Occipital lobe (tissue), 2 donors: ENCODE data around the gene PIK3CB. TPM values are rescaled to one million over a fixed set of nuclear protein-coding genes. Genes with fewer than 3 reads are reported as not detected.

Experiments used
- DNase-seq: peaks from one replicate; lab custom pipeline; 2025; lab: John Stamatoyannopoulos, UW
- total RNA-seq: library from RNA; depleted of rRNA; stranded (reverse); fragments of >200 nt; gene quantifications from one replicate; pipeline ENCODE4 v1.2.3, GENCODE V29; 2014

The PIK3CB gene
- total RNA-seq = 39.3 TPM

- DNase-seq = peak; percentile 86
These were observed at the start of gene PIK3CB for GRCh38 chr3:138834596-138835396. Gene PIK3CB, minus strand, starts transcription at chr3:138834928. Its CDS starts 75,585 bp downstream, at chr3:138759343.

DNA sequence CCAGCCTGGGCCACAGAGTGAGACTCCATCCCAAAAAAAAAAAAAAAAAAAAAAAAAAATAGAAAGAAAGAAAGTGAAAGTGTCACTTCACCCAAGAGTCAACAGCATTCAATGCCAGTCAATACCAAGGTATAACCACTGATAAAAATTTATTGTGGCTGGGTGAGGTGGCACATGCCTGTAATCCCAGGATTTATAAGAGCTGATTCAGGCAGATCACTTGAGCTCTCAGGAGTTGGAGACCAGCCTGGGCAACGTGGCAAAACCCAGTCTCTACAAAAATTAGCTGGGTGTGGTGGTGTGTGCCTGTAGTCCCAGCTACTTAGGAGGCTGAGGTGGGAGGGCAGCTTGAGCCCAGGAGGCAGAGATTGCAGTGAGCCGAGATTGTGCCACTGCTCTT lies 46.5 kb upstream of the PIK3CB start:
- DNase-seq = no peak

GRCh38 chr3:138879541-138880380 lies 45.0 kb upstream of the PIK3CB start:
- DNase-seq = no peak

GRCh38 chr3:138877226-138877625 lies 42.5 kb upstream of the PIK3CB start:
- DNase-seq = no peak

GRCh38 chr3:138875754-138876664 lies 41.3 kb upstream of the PIK3CB start:
- no peak for DNase-seq

- DNase-seq = no peak
These were observed 40.5 kb upstream of the PIK3CB start for GRCh38 chr3:138875096-138875753.

GRCh38 chr3:138873471-138874278 lies 38.9 kb upstream of the PIK3CB start:
- DNase-seq = no peak

- no peak for DNase-seq
These were observed 37.9 kb upstream of the PIK3CB start for GRCh38 chr3:138872632-138873031.

GRCh38 chr3:138867996-138868395 lies 33.3 kb upstream of the PIK3CB start:
- no peak for DNase-seq

DNA sequence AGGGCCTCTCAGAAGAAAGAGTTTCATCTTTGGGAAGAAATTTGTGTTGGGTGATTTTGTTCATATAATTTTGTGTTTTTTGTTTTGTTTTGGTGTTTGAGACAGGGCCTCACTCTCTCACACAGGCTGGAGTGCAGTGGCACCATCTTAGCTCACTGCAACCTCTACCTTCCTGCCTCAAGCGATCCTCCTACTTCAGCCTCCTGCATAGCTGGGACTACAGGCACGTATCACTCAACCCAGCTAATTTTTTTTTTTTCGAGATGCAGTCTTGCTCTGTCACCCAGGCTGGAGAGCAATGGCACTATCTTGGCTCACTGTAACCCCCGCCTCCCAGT lies 29.0 kb upstream of the PIK3CB start:
- DNase-seq = no peak

DNA sequence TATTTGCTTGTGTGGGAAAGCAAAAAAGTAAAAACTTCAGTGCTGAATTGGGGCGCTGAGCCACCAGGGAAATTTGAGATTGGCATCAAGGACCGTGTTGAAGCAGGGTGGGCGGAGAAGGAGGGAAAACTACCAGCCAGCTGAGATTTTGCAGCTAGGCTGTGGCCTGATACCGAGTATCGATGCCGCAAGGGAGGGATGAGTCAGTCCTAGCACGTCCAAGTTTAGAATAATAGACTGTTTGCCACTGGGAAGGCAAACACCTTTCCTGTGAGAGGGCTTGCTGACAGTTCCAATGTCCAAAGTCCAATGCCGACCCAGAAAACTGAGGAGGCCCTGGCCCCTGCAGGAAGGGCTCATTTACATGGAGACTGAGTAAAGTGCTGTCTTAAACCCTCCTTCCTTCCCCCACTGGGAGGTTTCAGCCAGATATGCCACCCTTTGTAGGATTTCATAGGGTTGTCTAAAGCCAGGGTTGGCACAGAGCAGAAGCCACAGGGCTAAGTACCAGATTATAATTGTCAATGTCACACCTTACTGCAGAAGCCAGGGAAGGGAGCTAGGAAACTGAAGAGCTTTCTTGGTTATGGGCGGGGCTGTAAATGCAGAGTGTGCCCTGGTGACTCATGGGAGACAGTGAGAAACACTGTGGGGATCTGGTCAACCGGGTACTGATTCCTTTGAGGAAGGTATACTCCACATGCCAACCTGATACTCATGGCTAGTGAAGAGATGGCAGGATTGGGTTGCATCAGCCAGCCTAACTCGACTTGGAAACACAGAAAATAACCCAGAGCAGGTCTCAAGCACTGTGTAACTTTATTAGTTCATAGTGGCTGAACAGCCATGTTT lies 28.4 kb upstream of the PIK3CB start:
- peak; percentile 54 for DNase-seq

DNA sequence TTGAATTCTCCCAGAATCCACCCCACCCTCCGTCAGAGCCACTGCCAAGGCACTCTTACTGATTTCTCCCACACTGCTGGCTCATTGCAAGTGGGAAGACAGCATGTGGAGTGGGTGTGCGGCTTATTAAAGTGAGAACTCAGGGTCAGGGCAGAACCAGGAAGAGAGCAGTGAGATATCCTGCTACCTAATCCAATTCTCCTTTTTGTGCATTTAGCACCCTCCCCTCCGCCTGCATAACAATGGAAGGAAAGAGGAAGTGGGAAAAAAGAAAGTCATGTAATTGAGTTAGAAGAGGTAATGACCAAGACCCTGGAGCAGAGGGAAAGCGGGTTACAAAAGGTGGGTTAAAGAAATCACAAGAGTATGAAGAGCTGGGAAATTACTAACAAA lies 27.8 kb upstream of the PIK3CB start:
- DNase-seq = no peak

DNA sequence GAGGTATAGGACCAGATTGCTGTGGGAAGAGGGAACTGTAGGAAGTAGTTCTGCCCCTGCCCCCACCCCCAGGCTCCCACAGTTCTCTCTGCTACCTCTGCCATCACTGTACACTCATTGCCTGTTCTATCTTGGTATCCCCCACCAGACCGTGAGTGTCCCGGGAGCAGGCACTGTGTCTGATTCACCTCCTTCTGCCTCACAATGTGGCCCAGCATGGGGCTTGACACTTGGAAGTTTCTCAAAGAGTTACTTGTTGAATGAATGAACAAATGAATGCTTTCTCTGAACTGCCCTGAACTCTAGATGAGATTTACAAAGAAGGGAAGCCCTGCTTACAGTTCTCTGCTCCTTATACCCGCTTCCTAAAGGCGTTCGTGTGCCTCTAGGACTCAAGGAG lies 27.1 kb upstream of the PIK3CB start:
- peak; percentile 23 for DNase-seq

- no peak for DNase-seq
These were observed 22.1 kb upstream of the PIK3CB start for GRCh38 chr3:138856799-138857198.

DNA sequence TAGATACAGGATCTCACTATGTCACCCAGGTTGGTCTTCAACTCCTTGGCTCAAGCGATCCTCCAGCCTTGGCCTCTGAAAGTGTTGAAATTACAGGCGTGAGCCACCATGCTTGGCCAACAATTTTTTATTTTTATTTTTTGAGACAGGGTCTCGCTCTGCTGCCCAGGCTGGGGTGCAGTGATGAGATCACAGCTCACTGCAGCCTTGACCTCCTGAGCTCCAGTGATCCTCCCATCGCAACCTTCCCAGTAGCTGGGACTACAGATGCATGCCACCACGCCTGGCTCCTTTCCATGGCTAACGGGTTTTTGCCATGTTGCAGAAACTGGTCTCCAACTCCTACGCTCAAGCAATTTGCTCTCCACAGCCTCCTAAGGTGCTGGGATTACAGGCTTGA lies 20.2 kb upstream of the PIK3CB start:
- no peak for DNase-seq

DNA sequence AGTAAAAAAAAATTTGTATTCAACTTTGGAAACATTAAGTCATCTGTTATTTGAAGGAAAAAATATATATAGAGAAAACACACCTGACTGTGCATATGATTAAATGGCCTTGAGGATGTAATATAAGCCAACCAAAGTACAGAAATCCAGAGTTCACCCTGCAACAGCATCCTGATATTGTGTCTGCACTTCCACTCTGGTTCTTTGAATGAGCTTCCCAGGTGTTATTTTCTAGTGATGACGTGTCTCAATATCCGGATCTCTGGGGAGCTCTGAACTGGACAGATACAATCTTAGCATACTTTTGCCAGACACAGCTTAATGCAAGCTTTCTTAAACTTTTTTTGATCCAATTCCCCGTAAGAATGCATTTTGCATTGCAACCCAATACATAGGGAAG lies 19.5 kb upstream of the PIK3CB start:
- no peak for DNase-seq

DNA sequence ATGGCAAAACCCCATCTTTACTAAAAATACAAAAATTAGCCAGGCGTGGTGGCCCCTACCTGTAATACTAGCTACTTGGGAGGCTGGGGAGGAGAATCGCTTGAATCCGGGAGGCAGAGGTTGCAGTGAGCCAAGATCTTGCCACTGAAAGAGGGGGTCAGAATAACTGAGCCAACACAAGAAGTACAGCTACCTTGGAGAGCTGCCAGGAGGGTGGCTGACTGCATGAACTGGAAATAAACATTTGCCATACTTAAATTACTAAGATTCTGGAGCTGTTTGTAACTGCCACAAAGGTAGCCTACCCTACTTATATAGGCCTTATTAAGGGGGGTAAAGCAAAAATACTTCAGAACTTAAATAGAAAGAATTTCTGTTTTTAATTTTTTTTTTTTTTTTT lies 15.4 kb upstream of the PIK3CB start:
- DNase-seq = no peak

DNA sequence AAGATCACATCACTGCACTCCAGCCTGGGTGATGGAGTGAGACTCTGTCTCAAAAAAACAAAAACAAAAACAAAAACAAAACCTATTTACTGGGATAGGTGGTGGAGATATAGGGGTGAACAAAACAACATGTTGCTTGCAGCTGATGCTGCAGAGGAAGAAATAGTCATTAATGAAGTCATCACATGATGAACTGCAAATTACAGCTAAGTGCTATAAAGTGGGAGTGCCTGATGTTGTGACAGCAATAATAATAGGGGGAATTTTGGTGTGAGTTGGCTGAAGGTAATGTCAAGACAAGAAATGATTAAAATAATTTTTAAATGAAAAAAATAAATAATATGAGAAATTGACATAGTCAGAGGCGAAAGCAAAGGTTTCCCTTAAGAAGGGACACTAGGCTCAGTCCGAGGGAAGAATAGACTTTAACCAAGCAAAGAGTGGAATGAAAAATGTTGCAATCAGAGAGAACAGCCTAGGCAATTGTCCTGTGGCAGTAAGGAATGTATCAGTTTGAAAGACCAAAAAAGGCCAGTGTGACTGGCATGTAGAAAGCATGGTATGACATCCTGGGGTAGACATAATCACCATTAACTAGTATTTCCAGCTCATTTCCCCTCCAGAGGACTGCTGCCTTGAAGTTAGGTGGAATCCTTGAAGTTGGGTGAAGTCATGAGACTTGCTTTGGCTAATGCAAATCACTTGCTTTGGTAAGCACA lies 14.7 kb upstream of the PIK3CB start:
- DNase-seq = no peak

DNA sequence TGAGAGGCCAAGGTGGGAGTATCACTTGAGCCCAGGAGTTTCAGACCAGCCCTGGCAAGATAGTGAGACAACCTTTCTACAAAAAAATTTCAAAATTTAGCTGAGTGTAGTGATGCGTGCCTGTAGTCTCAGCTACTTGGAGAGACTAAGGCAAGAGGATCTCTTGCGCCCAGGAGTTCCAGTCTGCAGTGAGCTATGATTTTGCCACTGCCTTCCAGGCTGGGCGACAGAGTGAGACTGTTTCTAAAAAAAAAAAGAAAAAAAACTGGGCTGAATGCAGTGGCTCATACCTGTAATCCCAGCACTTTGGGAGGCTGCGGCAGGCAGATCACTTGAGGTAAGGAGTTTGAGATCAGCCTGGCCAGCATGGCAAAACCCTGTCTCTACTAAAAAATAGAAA lies 14.0 kb upstream of the PIK3CB start:
- no peak for DNase-seq
